H7 (cell line): ENCODE data around the gene MCEE. TPM values are rescaled to one million over a fixed set of nuclear protein-coding genes. Genes with fewer than 3 reads are reported as not detected.
"Not testable (repeated sequence)": the region's sequence is repeated elsewhere in the genome, so short reads cannot be mapped to it uniquely, and the experiment has no call there.

Experiments used
- DNase-seq: peaks from one replicate; pipeline ENCODE4 v3.0.0; 2012
- H3K27me3 ChIP-seq: 2 replicates; pipeline ENCODE4 v1.6.0; 2011; ENCODE audit warnings: mild to moderate bottlenecking, low read length; ENCODE audit not compliant: control insufficient read depth, insufficient read depth
- H3K36me3 ChIP-seq: replicated peaks from 2 replicates; pipeline ENCODE4 v1.5.1; 2011; ENCODE audit warnings: low read length; ENCODE audit not compliant: control insufficient read depth, insufficient read depth
- H3K4me3 ChIP-seq: 2 replicates; pipeline ENCODE4 v1.5.1; 2011; ENCODE audit warnings: low read depth, mild to moderate bottlenecking, control low read depth, low read length, moderate library complexity; ENCODE audit not compliant: insufficient read depth
- total RNA-seq: library from RNA; depleted of rRNA; stranded (reverse); fragments of >200 nt; shearing (Covaris generic); gene quantifications from 2 replicates; pipeline ENCODE4 v1.2.3, GENCODE V29; 2014; rRNA removed

The MCEE gene
- total RNA-seq, result 11.2 and 18.4 TPM in 2 replicates

GRCh38 chr2:71130152-71130904, at the start of gene MCEE, which contains the start of gene MPHOSPH10:
Gene MCEE (minus strand): TSS chr2:71130229. CDS start chr2:71130219, 10 bp downstream.
Gene MPHOSPH10 (plus strand): TSS chr2:71130634. CDS start chr2:71130666, 32 bp downstream.
- Histone ChIP-seq H3K4me3 (peak within 1 kb of the TSS; percentile 90), H3K27me3 (no peaks in the 10 kb centered on the region), H3K36me3 (peaks cover 9% of the 10 kb centered on the region)
- DNase-seq, result peak; percentile 92

DNA sequence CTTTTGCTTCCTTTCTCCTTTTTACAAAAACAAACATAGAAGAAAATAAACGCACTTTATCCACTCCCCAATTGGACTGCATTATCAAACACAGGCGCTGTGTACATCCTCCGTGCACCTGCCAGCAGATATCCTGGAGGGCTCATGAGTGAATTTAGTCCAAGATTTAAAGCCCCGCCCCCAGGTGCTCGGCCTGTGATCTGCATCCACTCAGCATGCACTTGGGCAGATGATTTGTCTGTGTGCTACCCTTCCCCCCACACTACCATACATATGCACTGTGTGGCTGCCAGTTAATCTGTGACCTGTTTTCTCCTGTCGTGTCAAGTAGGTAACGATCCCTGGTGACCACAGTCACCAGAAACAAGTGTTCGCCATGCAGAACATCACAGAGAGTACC, 48.8 kb upstream of the MCEE start:
- H3K36me3 ChIP-seq, DNase-seq, H3K4me3 ChIP-seq, H3K27me3 ChIP-seq: not testable (repeated sequence)

- Histone ChIP-seq H3K36me3 (no peaks in the 10 kb centered on the region), H3K27me3 (no peaks in the 10 kb centered on the region), H3K4me3 (no peak overlapping the region)
- DNase-seq, result no peak
These were observed 44.2 kb upstream of the MCEE start for GRCh38 chr2:71174207-71174606.

DNA sequence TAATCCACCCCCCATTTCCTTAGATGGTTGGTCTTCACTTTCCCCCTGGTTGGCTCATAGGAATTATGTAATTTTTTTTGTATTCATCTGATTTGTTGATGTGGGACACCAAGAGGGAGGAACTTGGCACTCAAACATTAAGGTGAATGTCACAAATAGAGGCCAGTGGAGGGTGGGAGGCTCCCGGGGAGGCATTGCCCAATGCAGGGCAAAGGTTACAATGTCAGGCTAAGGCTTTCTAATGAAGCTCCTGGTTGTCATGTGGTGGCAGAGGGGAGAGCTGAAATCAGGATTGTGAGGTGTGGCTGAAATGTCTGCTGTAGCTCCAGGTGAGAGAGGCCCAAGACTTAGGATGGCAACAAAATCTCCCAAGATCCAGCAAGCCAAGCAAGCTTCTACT, 43.1 kb upstream of the MCEE start:
- Histone ChIP-seq H3K27me3 (no peaks in the 10 kb centered on the region), H3K36me3 (no peaks in the 10 kb centered on the region), H3K4me3 (no peak overlapping the region)
- no peak for DNase-seq

GRCh38 chr2:71166812-71167211, 36.8 kb upstream of the MCEE start:
- H3K27me3 ChIP-seq, result no peaks in the 10 kb centered on the region
- DNase-seq, result no peak

GRCh38 chr2:71157124-71157793, 27.2 kb upstream of the MCEE start:
- DNase-seq, result peak; percentile 91

More at GRCh38 chr2:71166812-71167211, 36.8 kb upstream of the MCEE start:
- H3K36me3 ChIP-seq, result no peaks in the 10 kb centered on the region
- H3K4me3 ChIP-seq, result no peak overlapping the region

DNA sequence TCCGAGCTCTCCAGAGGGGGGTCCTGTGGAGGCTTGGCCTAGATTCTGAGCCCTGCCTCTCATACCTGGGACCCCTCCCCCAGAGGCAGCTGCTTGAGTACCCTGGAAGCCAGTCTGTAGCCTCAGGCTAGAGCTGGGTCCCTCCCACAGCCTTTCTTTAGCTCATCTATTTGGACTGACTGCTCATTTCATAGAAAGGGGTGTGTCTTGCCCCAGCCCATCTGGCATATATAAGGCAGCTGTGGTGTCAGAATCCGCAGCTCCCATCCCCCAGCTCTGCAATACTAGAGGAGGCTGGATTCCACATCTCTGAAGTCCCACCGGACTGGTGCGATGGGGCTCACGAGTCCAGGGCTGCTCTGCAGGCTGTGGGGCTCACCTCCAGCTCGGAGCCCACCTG, 26.5 kb upstream of the MCEE start:
- no peak for DNase-seq
- Histone ChIP-seq H3K4me3 (no peak overlapping the region), H3K36me3 (no peaks in the 10 kb centered on the region), H3K27me3 (no peaks in the 10 kb centered on the region; the same call in 1 of the 2 replicates)

More at GRCh38 chr2:71157124-71157793, 27.2 kb upstream of the MCEE start:
- H3K4me3 ChIP-seq, result no peak overlapping the region
- H3K27me3 ChIP-seq, result no peaks in the 10 kb centered on the region
- H3K36me3 ChIP-seq, result no peaks in the 10 kb centered on the region

GRCh38 chr2:71155846-71156245, 25.8 kb upstream of the MCEE start:
- H3K36me3 ChIP-seq, result no peaks in the 10 kb centered on the region
- H3K4me3 ChIP-seq, result no peak overlapping the region
- H3K27me3 ChIP-seq, result no peaks in the 10 kb centered on the region; the same call in 1 of the 2 replicates
- DNase-seq, result no peak

- no peaks in the 10 kb centered on the region; the same call in 1 of the 2 replicates for H3K27me3 ChIP-seq
- peaks cover 2% of the 10 kb centered on the region; the same call in 1 of the 2 replicates for H3K36me3 ChIP-seq
- DNase-seq, result peak; percentile 74
- no peak overlapping the region for H3K4me3 ChIP-seq
These were observed 24.8 kb upstream of the MCEE start for GRCh38 chr2:71154798-71155197.

GRCh38 chr2:71154279-71154678, 24.2 kb upstream of the MCEE start:
- Histone ChIP-seq H3K27me3 (no peaks in the 10 kb centered on the region; the same call in 1 of the 2 replicates), H3K36me3 (peaks cover 4% of the 10 kb centered on the region), H3K4me3 (no peak overlapping the region)
- no peak for DNase-seq

DNA sequence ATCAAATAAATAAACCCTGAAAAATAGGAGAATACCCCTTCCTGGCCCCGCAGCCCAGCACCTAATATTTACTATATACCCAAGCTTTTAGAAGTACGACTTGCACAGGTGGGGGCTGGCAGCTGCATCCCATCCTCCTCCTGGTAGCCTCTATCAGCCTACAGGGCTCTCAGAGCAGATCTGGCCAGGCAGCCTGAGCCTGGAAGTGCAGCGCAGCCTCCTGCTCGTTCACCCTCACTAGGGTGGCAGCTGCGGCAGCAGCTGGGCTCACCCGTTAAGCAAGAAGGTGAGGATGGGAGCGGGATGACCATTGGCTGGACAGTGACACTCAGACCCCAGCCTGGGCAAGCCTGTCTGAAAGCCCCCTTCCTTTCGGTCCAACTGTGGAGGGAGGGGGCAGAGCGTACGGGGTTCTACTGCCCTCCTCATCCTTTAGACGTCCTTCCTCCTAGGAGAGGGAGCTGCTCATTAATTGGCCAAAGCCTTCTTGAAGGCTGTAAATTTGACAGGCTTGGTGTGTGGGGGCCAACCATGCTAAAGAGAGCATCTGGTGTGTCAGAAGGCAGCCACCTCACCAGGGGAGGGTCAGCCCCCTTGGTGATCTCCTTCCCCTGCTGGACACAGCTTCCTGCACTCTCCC, 23.7 kb upstream of the MCEE start:
- no peaks in the 10 kb centered on the region; the same call in 1 of the 2 replicates for H3K27me3 ChIP-seq

GRCh38 chr2:71151620-71152019, 21.6 kb upstream of the MCEE start:
- Histone ChIP-seq H3K27me3 (no peaks in the 10 kb centered on the region; the same call in 1 of the 2 replicates), H3K4me3 (no peak overlapping the region), H3K36me3 (peaks cover 15% of the 10 kb centered on the region)
- DNase-seq, result no peak

More for the DNA sequence above, 23.7 kb upstream of the MCEE start:
- peaks cover 8% of the 10 kb centered on the region for H3K36me3 ChIP-seq
- DNase-seq, result no peak
- no peak overlapping the region for H3K4me3 ChIP-seq

DNA sequence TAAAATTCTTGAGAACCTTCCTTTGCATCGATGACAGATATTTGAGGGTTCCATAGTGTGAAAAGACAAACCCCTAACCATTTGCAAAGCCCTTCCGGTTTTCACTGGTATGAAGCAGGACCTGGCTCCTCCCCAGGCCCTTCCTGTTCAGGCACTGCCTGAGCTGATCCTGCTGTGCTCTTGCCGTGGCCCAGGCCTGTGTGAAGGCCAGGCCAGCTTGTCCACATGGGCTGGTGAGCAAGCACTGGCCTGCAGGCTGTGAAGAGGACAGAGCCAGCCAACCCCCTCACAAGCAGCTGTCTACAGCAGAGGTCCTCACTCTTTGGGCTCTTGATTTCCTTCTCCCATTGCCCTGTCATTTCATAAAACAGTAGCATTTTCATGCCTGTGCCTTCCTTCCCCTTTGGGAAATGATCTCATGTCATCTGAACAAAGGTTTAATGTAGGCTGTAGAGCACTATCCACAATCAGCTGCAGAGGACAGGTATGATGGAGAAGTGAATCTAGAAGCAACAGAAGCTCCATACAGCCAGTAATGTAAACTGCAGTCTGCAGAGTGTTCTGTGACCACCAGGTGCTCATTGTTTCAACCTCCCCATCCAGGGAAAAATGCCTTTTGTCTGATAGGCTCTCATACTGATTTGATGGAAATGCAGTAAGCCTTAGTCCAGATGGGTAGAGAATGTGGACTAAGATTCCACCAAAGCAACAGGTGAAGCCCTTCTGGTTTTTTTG, 20.2 kb upstream of the MCEE start:
- H3K4me3 ChIP-seq, result no peak overlapping the region
- peaks cover 22% of the 10 kb centered on the region for H3K36me3 ChIP-seq
- H3K27me3 ChIP-seq, result no peaks in the 10 kb centered on the region; the same call in 1 of the 2 replicates
- DNase-seq, result no peak

DNA sequence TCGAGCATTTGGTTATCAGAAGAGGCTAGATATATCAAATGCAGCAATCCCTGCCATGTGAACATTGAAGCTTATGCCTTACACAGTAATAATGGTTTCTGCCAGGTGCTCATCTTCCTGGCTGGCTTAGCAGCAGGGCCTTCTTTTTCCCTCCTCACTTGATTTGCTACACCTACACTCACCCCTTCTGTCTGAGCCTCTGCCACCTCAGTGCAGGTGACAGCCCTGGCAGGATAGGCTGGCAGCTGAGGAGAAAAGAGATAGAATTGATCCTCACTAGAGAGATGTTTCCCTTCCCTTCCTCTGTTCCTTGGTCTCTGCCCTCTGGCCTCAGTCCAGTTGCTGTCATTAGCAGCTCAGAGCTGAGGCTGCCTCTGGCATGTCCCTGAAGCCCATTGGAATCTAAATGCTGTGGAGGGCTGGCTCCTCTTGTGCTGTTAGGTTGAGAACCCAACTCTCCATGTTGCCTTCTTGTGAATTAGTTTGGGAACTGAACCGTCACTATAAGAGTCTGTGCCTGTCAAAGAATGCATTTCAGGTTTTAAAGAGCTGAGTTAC, 18.6 kb upstream of the MCEE start:
- Histone ChIP-seq H3K27me3 (no peaks in the 10 kb centered on the region; the same call in 1 of the 2 replicates), H3K36me3 (peaks cover 37% of the 10 kb centered on the region), H3K4me3 (no peak overlapping the region)
- DNase-seq, result no peak
